Smooth muscle cell of the coronary artery (primary cell): ENCODE measurements around the gene OR1A2. TPM values are rescaled to one million over a fixed set of nuclear protein-coding genes. Genes with fewer than 3 reads are reported as not detected.

Source experiments
- total RNA-seq: library from RNA; depleted of rRNA; stranded (reverse); fragments of >200 nt; gene quantifications from 2 replicates; pipeline ENCODE4 v1.2.3, GENCODE V29; 2014; ENCODE audit warnings: low replicate concordance

OR1A2 gene, protein sequence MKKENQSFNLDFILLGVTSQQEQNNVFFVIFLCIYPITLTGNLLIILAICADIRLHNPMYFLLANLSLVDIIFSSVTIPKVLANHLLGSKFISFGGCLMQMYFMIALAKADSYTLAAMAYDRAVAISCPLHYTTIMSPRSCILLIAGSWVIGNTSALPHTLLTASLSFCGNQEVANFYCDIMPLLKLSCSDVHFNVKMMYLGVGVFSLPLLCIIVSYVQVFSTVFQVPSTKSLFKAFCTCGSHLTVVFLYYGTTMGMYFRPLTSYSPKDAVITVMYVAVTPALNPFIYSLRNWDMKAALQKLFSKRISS
- total RNA-seq: not detected in 2 replicates

DNA sequence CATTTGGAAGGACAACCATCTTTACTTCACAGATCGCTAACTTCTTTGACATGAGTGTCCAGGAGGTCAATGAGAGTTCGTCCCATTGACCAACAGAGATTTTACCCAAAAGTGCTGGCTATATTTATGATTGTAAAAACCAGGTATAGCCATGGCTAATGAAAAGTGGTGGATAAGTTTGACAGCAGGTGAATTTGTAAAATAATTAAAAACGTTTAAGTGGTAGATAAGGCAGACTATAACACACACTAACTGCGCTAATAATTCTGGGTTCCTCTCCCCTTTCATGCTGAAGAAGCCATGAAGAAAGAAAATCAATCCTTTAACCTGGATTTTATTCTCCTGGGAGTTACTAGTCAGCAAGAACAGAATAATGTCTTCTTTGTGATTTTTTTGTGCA is at the start of gene OR1A2:
Gene OR1A2 (plus strand): TSS at position 301 of the 400 bp plus-strand sequence. CDS start 0 bp downstream, at position 301.

DNA sequence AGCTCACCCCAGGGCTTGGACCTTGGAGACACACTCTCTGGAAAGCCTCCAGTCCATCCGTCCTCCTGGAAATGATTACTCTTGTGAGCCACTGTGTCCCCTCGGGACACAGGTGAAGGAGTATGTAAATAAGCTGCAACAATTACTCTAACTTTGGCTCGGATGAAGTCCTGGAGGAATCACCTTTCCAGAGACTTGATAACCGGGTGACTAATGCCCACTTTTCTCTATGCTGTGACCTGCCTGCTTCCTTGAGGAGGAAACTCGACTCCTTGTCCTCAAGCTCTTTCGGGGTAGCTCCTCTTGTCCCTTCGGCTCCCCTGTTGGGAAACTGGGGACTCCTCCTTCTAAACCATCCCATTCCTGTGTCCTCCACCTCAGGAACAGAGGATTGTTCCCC is 10.0 kb downstream of the OR1A2 start, which contains the start of gene OR1A1:
Gene OR1A1 (plus strand): TSS at position 301 of the 400 bp plus-strand sequence. CDS start 7,954 bp downstream, outside the sequence.

Other genes with a start within 250 kb of the OR1A2 start
- gene OR1D5, start 133.9 kb upstream of the OR1A2 start, total RNA-seq: not detected in 2 replicates
- not detected in 2 replicates for gene OR1D2, start 93.1 kb upstream of the OR1A2 start, total RNA-seq
- not detected in 2 replicates for gene OR1G1, start 70.0 kb upstream of the OR1A2 start, total RNA-seq
- not detected in 2 replicates for gene OR1A1, start 10.1 kb downstream of the OR1A2 start, total RNA-seq
- not detected in 2 replicates for gene OR3A1, start 100.8 kb downstream of the OR1A2 start, total RNA-seq
- gene OR3A2, start 188.8 kb downstream of the OR1A2 start, total RNA-seq: not detected in 2 replicates
- not detected in 2 replicates for gene OR1E1, start 200.9 kb downstream of the OR1A2 start, total RNA-seq
- not detected in 2 replicates for gene OR3A3, start 213.9 kb downstream of the OR1A2 start, total RNA-seq
- not detected in 2 replicates for gene OR1E2, start 236.3 kb downstream of the OR1A2 start, total RNA-seq